Measurements from ENCODE around the gene KDM4C.
A peak's percentile ranks its signal among the peaks of the same experiment; 100 is the strongest.
"Not testable (repeated sequence)": the region's sequence is repeated elsewhere in the genome, so short reads cannot be mapped to it uniquely, and the experiment has no call there.

The KDM4C gene

DNA sequence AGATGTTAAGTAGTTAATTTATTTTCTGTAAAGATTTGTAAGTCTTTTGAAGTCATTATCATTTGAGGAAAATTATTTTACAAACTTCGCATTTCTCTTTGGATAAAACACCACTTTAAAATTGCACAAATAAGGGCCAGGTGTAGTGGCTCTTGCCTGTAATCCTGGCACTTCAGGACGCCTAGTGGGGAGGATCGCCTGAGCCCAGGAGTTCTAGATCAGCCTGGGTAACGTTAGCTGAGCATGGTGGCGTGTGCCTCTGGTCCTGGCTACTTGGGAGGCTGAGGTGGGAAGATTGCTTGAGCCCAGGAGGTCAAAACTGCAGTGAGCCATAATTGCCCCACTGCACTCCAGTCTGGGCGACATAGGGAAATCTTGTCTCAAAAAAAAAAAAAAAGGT is 185.5 kb downstream of the KDM4C start:
- no peak for DNase-seq
- no peaks in the 10 kb centered on the region for H3K36me3 ChIP-seq
- TF ChIP-seq, protein P1, sequence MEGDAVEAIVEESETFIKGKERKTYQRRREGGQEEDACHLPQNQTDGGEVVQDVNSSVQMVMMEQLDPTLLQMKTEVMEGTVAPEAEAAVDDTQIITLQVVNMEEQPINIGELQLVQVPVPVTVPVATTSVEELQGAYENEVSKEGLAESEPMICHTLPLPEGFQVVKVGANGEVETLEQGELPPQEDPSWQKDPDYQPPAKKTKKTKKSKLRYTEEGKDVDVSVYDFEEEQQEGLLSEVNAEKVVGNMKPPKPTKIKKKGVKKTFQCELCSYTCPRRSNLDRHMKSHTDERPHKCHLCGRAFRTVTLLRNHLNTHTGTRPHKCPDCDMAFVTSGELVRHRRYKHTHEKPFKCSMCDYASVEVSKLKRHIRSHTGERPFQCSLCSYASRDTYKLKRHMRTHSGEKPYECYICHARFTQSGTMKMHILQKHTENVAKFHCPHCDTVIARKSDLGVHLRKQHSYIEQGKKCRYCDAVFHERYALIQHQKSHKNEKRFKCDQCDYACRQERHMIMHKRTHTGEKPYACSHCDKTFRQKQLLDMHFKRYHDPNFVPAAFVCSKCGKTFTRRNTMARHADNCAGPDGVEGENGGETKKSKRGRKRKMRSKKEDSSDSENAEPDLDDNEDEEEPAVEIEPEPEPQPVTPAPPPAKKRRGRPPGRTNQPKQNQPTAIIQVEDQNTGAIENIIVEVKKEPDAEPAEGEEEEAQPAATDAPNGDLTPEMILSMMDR (IDR thresholded peaks at IDR 0.05; ENCODE audit: low read depth, low read length), result no peak; the same call in 1 of the 2 replicates
- H3K4me1 ChIP-seq, result peaks cover 24% of the 10 kb centered on the region; the same call in 1 of the 2 replicates
- H3K27me3 ChIP-seq, result no peaks in the 10 kb centered on the region
- H3K9me3 ChIP-seq, result no peaks in the 10 kb centered on the region
- H3K4me3 ChIP-seq (ENCODE audit: low read depth, low read length), result no peak overlapping the region

DNA sequence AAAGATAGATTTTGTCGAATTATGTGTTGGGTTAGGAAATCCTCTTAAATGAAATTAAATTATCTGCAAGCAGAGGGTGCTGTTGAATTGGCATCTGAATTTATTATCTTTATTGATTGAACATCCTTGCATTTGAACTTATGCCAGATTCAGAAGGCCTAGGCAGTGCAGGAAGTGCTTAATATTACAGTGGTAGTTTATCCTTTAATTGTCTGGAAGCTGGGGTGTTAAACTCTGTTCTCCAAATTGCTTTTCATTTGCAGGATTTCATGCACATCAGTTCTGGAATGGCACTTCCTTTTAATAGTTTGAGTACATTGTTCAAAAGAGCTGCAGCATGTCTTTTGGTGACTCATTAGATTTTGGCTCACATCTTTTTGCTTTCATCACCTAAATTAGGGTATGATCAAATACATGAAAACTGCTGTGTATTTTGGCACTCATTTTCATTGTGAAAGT is 186.3 kb downstream of the KDM4C start:
- Histone ChIP-seq H3K4me1 (peaks cover 22% of the 10 kb centered on the region; the same call in 1 of the 2 replicates), H3K4me3 (ENCODE audit: low read depth, low read length) (no peak overlapping the region), H3K9me3 (no peaks in the 10 kb centered on the region), H3K36me3 (no peaks in the 10 kb centered on the region), H3K27me3 (no peaks in the 10 kb centered on the region)
- DNase-seq, result no peak
- TF ChIP-seq, protein P1 (IDR thresholded peaks at IDR 0.05; ENCODE audit: low read depth, low read length), result peak; percentile 10; the same call in 1 of the 2 replicates

DNA sequence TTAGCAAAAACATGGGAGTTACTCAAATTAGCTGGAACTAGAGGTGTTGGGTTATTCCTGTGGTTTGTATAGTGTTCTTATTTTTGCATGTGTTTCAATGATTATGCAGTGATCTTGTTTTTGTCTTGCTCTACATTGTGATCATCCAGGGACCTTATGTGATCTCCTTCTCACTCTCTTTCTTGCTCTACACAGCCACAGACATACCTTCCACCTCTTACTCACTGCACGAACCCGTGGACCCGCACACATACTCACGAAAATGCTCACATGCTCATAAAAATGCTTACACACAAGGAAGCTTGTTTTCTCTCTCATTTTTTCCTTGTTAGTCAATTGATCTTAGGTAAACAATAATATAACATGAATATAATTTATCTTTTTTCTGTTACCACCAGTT is 187.1 kb downstream of the KDM4C start:
- no peak overlapping the region for H3K4me3 ChIP-seq (ENCODE audit: low read depth, low read length)
- no peaks in the 10 kb centered on the region for H3K36me3 ChIP-seq
- TF ChIP-seq, protein P1 (IDR thresholded peaks at IDR 0.05; ENCODE audit: low read depth, low read length), result no peak
- DNase-seq, result no peak
- H3K27me3 ChIP-seq, result no peaks in the 10 kb centered on the region
- no peaks in the 10 kb centered on the region for H3K9me3 ChIP-seq
- peaks cover 22% of the 10 kb centered on the region; the same call in 1 of the 2 replicates for H3K4me1 ChIP-seq

DNA sequence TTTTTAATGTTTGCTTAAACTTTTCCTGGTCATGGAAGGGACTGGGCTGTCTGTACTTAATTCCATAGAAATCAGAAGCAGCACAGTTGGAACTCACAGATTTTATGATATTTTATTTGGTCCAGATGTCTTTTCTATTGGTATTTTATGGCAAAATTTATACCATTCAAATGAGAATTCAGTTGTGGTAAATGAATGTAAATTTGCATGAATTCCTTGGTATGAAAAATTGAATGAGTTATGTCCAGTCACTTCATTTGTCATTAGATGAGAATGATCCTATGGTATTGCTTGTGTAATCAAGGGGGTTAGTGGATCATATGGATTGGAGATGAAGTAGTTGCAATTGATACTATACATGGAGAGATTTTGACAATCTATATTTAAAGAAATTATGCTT is 188.0 kb downstream of the KDM4C start:
- no peak for DNase-seq
- peaks cover 22% of the 10 kb centered on the region; the same call in 1 of the 2 replicates for H3K4me1 ChIP-seq

DNA sequence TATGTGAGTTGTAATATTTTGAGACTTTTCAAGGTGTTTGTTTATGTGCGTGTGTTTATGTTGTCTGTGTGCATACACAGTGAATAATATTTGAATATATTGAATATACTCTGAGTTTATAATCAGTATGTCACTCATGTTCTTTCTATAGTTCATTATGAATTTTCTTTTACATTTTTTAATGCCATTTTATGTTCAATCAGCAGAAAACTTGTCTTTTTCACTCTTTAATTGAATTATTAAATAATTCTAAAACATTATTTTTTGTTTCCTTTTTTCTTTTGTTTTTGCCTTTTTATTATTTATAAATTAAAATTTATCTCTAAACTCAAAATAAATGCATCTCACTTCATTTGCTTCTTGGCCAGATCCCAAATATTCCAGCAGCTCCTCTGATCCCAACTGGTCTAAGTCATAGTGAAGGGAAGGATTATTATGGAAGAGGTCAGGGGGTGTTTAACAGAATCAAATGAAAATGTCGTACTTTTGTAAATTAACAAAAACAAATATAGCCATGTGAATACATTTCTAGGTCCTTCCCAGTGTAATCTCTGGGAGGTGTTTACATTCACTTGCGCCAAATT is 188.9 kb downstream of the KDM4C start:
- Histone ChIP-seq H3K27me3 (no peaks in the 10 kb centered on the region), H3K9me3 (no peaks in the 10 kb centered on the region), H3K4me3 (ENCODE audit: low read depth, low read length) (no peak overlapping the region), H3K4me1 (peaks cover 19% of the 10 kb centered on the region), H3K36me3 (no peaks in the 10 kb centered on the region)
- TF ChIP-seq, protein P1 (IDR thresholded peaks at IDR 0.05; ENCODE audit: low read depth, low read length), result no peak
- DNase-seq, result no peak

More for the DNA sequence above, 188.0 kb downstream of the KDM4C start:
- Histone ChIP-seq H3K36me3 (no peaks in the 10 kb centered on the region), H3K4me3 (ENCODE audit: low read depth, low read length) (no peak overlapping the region), H3K27me3 (no peaks in the 10 kb centered on the region), H3K9me3 (no peaks in the 10 kb centered on the region)
- TF ChIP-seq, protein P1 (IDR thresholded peaks at IDR 0.05; ENCODE audit: low read depth, low read length), result no peak

DNA sequence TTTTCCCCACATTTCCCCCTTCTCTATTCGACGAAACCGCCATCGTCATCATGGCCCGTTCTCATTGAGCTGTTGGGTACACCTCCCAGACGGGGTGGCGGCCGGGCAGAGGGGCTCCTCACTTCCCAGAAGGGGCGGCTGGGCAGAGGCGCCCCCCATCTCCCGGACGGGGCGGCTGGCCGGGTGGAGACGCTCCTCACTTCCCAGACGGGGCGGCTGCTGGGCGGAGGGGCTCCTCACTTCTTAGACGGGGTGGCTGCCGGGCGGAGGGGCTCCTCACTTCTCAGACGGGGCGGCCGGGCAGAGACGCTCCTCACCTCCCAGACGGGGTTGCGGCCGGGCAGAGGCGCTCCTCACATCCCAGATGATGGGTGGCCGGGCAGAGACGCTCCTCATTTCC is 191.1 kb downstream of the KDM4C start:
- not testable (repeated sequence) for DNase-seq; H3K9me3 ChIP-seq; H3K4me3 ChIP-seq (ENCODE audit: low read depth, low read length); H3K27me3 ChIP-seq; H3K36me3 ChIP-seq
- H3K4me1 ChIP-seq, result peaks cover 25% of the 10 kb centered on the region

Measured in BE2C (cell line).